HUES48 (cell line): ENCODE results near the gene IFITM10.

Experiments used
- H3K27ac ChIP-seq: one replicate; pipeline ENCODE4 v1.7.0; 2013; ENCODE audit warnings: low read depth, low read length, inconsistent platforms
- H3K27me3 ChIP-seq: 2 replicates; pipeline ENCODE4 v1.6.1; 2013; ENCODE audit warnings: mild to moderate bottlenecking, low read length; ENCODE audit not compliant: control insufficient read depth, insufficient read depth
- H3K36me3 ChIP-seq: 2 replicates; pipeline ENCODE4 v1.6.1; 2013; ENCODE audit warnings: low read length; ENCODE audit not compliant: control insufficient read depth, insufficient read depth
- H3K4me1 ChIP-seq: 2 replicates; pipeline ENCODE4 v1.6.1; 2013; ENCODE audit warnings: mild to moderate bottlenecking, low read length; ENCODE audit not compliant: control insufficient read depth, insufficient read depth
- H3K4me3 ChIP-seq: 2 replicates; pipeline ENCODE4 v1.5.1; 2013; ENCODE audit warnings: mild to moderate bottlenecking, low read depth, low read length
- H3K9ac ChIP-seq: 2 replicates; pipeline ENCODE4 v1.6.1; 2013; ENCODE audit warnings: mild to moderate bottlenecking, low read depth, low read length, moderate library complexity
- H3K9me3 ChIP-seq: 2 replicates; pipeline ENCODE4 v1.6.1; 2013; ENCODE audit warnings: low read length; ENCODE audit not compliant: control insufficient read depth, insufficient read depth

The IFITM10 gene

DNA sequence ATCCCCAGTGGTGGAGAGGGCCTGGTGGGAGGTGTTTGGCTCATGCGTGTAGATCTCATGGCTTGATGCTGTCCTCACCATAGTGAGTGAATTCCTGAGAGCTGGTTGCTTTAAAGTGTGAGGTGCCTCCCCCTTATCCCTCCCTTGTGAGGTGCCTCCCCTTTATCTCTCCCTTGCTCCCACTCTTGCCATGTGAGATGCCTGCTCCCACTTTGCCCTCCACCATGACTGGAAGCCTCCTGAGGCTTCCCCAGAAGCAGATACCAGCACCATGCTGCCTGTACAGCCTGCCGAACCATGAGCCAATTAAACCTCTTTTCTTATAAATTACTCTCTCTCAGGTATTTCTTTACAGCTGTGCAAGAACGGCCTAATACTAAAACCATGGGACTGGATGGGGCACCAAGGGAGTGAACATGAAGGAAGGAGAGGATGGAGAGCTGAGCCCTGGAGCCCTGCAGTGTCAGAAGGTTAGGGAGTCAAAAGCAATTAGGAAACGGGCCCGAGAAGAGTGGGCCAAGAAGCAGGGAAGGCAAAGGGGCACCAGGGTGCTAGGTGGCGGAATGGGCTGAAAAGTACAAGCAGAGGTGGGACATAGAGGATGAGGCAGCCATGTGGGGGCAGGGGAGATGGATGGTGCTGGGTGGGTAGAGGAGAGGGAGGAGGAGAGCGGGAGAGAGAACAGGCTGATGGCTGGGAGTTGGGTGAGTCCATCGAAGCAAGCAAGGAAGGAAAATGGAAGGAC, 9.4 kb downstream of the IFITM10 start:
- Histone ChIP-seq H3K27me3 (peaks cover 16% of the 10 kb centered on the region), H3K36me3 (no peaks in the 10 kb centered on the region), H3K4me3 (no peak overlapping the region), H3K4me1 (no peaks in the 10 kb centered on the region), H3K9ac (no peak overlapping the region), H3K27ac (no peak overlapping the region), H3K9me3 (no peaks in the 10 kb centered on the region; the same call in 1 of the 2 replicates)

DNA sequence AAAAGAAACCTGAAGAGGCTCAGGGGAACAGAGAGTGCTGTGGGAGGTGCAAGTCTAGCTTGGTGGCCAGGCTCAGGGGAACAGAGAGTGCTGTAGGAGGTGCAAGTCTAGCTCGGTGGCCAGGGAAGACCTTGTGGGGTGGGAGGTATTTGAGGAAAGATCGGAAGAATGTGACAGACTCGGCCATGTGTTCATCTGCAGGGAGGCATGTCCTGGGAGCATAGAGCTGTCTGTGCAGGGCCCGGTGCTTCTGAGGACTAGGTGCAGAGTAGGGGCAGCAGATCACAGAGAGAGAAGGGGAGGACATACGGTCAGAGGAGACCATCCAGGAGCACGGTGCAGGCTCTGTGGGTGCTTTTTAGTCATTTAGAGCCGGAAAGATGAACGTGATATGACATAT, 10.8 kb downstream of the IFITM10 start:
- Histone ChIP-seq H3K27me3 (peaks cover 16% of the 10 kb centered on the region), H3K9me3 (no peaks in the 10 kb centered on the region; the same call in 1 of the 2 replicates), H3K27ac (no peak overlapping the region), H3K9ac (no peak overlapping the region), H3K36me3 (no peaks in the 10 kb centered on the region), H3K4me1 (no peaks in the 10 kb centered on the region), H3K4me3 (no peak overlapping the region)

DNA sequence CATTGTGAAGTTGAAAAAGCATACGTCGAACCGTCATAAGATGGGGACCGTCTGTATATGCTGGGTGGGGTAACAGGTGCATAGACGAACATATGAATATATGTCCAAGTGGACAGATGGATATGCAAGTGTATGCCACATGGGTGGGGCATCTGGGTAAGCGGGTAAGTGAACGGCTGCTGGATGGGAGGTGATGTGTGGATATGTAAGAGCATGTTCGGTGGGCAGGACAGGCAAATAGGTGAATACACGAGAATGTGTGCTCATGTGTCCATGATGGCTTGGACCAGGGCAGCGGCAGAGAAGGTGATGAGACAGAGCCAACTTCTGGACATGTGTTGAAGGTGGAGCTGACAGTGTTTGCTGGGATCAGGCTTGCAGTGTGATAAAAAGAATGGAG, 12.0 kb downstream of the IFITM10 start:
- Histone ChIP-seq H3K4me1 (no peaks in the 10 kb centered on the region), H3K27me3 (peaks cover 10% of the 10 kb centered on the region; the same call in 1 of the 2 replicates), H3K9me3 (no peaks in the 10 kb centered on the region; the same call in 1 of the 2 replicates)

DNA sequence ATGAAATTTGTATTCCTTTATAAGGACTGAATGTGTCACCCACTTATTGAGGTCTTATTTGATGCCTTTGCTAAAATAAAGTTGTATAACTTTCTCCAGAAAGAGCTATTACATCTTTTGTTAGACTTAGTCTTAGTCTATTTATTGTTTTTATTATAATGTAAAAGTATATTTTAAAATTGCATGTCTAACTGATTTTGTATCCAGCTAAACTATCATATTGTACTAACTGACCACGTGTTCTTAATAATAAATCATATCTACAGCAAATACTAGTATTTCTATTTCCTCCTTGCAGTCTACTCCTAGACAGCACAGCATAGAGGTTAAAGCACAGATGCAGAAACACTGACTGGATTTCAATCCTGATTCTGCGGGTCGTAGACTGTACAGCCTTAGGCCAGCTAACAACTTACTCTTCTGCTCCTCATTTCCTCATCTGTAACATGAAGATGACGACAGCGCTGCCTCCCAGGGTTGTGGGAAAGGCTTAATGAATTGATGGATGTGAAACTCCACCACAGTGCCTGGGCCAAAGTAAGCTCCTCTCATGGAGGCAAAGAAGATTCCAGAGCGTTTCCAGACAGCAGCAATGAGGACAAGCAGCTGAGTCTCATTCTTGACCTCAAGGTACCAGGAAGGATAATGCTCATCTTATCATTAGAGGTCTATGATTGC, 13.2 kb downstream of the IFITM10 start:
- Histone ChIP-seq H3K27me3 (peaks cover 9% of the 10 kb centered on the region; the same call in 1 of the 2 replicates), H3K9ac (no peak overlapping the region), H3K9me3 (no peaks in the 10 kb centered on the region; the same call in 1 of the 2 replicates), H3K36me3 (no peaks in the 10 kb centered on the region), H3K27ac (no peak overlapping the region), H3K4me3 (no peak overlapping the region), H3K4me1 (no peaks in the 10 kb centered on the region)

More for the DNA sequence above, 12.0 kb downstream of the IFITM10 start:
- no peak overlapping the region for H3K27ac ChIP-seq
- H3K4me3 ChIP-seq: no peak overlapping the region
- no peaks in the 10 kb centered on the region for H3K36me3 ChIP-seq
- no peak overlapping the region for H3K9ac ChIP-seq

DNA sequence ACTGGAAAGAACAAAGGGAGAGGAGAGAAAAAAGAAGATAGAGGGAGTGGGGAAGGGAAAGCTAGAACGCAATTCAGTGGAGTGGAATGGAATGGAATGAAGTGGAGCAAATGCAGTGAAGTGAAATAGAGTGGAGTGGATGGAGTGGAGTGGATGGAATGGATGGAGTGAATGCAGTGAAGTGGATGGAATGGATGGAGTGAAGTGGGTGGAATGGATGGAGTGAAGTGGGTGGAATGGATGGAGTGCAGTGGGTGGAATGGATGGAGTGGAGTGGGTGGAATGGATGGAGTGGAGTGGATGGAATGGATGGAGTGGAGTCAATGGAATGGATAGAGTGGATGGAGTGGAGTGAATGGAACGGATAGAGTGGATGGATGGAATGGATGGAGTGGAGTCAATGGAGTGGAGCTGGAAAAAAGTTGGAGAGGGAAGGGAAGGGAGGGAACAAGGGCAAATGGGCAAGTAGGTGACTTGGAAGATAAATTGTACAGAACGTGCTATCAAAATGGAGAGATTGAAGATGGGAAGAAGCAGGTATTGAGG, 13.9 kb downstream of the IFITM10 start:
- no peak overlapping the region for H3K9ac ChIP-seq
- no peaks in the 10 kb centered on the region; the same call in 1 of the 2 replicates for H3K9me3 ChIP-seq
- H3K4me3 ChIP-seq: no peak overlapping the region
- peaks cover 9% of the 10 kb centered on the region; the same call in 1 of the 2 replicates for H3K27me3 ChIP-seq
- no peak overlapping the region for H3K27ac ChIP-seq
- no peaks in the 10 kb centered on the region for H3K4me1 ChIP-seq
- no peaks in the 10 kb centered on the region for H3K36me3 ChIP-seq

DNA sequence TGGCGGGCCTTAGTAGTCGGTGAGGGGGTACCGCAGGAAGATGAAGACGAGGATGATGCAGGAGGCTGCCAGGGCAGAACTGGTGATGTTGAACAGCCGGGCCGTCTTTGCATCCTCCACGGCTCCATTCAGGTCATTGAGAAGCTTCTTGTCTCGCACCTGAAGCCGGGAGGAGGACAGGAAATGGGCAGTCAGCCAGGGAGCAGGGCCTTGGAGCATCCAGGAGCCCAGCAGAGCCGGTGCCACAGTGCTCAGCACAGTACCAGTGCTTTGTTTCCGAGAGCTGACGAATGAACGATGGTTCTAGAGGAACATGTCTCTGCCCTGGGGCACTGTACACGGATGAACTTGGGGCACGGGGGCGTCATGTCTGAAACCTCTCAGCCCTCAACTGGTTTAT, 15.1 kb downstream of the IFITM10 start:
- Histone ChIP-seq H3K4me3 (no peak overlapping the region), H3K27ac (no peak overlapping the region), H3K4me1 (no peaks in the 10 kb centered on the region), H3K9ac (no peak overlapping the region), H3K36me3 (no peaks in the 10 kb centered on the region), H3K9me3 (no peaks in the 10 kb centered on the region; the same call in 1 of the 2 replicates), H3K27me3 (peaks cover 5% of the 10 kb centered on the region; the same call in 1 of the 2 replicates)

DNA sequence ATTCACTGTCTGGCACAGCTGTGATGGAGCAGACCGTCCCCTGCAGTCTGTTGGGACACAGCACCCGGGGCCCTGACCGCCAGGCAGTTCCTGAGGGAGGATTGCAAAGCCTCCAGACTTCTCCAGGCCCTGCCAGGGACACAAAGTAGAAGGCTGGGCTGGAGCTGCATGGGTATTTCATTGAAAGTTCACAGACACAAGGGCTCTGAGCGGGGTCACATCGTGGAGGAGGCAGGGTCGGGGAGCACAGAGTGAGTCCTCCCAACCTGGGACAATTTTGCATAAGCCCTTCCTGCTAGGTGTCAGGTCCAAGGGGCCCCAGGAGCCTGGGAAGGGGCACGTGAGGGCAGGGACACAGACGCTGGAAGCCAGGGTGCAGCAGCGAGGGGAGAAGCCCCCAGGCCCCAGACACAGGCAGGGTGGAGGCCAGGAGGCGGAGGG, 15.7 kb downstream of the IFITM10 start:
- Histone ChIP-seq H3K9ac (no peak overlapping the region), H3K27ac (no peak overlapping the region), H3K9me3 (no peaks in the 10 kb centered on the region; the same call in 1 of the 2 replicates), H3K4me1 (no peaks in the 10 kb centered on the region), H3K36me3 (no peaks in the 10 kb centered on the region), H3K27me3 (peaks cover 3% of the 10 kb centered on the region; the same call in 1 of the 2 replicates), H3K4me3 (no peak overlapping the region)

DNA sequence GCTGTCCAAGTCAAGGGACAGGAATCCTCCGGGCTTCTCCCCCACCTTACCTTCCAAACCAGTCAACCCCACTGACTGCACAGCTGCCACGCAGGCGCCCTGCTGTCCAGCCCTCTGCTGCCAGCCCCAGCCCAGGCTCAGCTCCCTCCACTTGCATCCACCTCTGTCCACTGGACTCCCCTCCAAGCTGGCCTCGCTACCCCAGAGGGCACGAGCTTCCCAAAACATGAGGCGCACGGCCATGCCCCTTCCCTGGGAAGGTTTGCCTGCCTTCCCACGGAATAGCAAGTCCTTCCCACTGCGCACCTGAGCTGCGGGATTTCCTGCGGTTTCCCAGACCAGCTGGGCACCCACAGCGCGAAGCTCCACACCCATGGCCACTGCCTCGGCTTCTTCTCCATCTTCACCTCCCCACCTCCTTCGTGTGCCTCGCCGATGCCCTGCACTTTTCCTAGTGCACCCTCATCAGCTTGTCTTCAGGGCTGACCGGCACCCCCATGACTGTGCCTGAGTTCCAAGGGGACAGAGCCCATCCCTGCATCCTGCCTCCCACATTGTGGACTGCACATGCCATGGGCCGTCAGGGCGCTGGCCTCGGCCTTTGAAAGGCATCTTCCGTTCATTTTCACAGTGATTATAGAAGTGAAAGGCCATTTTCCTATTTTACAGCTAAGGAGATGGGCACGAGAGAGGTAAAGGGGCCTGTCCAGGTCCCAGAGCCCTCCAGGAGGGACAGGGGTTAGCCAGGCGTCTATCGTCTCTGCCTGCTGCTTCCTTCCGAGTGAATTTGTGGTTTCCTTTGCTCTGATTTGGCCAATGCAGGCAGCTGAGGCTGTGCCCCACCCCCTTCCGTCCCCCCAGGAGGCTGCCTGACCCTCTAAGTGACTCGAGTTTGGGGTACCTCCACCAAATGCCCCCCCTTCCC, 16.4 kb downstream of the IFITM10 start:
- Histone ChIP-seq H3K4me1 (no peaks in the 10 kb centered on the region), H3K4me3 (no peak overlapping the region), H3K27ac (no peak overlapping the region), H3K27me3 (no peaks in the 10 kb centered on the region; the same call in 1 of the 2 replicates), H3K36me3 (no peaks in the 10 kb centered on the region), H3K9ac (no peak overlapping the region), H3K9me3 (no peaks in the 10 kb centered on the region; the same call in 1 of the 2 replicates)

DNA sequence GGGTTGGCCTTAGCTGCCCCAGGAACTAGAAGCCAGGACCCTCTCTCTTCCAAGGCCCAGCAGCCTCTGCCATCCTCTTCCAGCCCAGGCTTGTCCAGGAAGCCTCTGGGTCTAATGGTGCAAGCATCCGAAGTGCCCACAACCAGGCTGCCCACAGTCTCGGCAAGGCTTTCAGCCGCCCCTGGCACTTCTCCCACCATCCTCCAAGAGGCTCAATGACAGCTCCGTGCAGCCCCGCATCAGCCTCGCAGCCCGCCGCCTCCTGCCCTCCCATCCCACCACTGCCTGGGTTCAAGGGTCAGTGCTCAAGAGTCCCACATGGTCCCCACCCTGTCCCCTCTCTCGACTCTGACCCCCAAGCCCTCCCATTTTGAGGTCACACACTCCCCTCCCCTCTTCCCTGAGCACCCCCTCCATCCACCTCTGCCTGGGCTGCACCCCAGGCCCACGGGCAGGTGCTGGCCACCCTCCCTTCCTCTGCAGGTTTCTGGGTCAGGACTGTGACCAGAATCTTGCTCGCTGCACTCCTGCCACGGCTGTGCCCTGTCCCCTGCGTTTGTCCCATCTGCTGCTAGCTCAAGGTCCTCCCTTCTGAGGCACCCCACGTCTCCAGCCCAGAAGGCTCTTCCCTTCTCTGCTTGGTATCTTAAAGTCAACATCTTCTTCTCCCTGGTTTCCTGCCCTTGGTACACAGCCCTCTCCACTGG, 17.2 kb downstream of the IFITM10 start:
- no peaks in the 10 kb centered on the region; the same call in 1 of the 2 replicates for H3K27me3 ChIP-seq
- H3K4me1 ChIP-seq: no peaks in the 10 kb centered on the region
- H3K27ac ChIP-seq: no peak overlapping the region
- no peak overlapping the region for H3K4me3 ChIP-seq
- no peaks in the 10 kb centered on the region; the same call in 1 of the 2 replicates for H3K9me3 ChIP-seq
- H3K9ac ChIP-seq: no peak overlapping the region
- H3K36me3 ChIP-seq: no peaks in the 10 kb centered on the region
